GM10248 (cell line): Measurements from ENCODE around the gene LHFPL3.

Experiments
- CTCF ChIA-PET: fragments of 300-600 bp; sonication (Branson Sonifier 250); formaldehyde crosslinking; extraction: SDS; loops from one replicate; lab custom pipeline; 2021; ENCODE audit warnings: antibody characterized with exemption; lab: Yijun Ruan, JAX
- POLR2A ChIA-PET: fragments of 350-650 bp; sonication (Branson Sonifier 250); formaldehyde crosslinking; extraction: SDS; loops from one replicate; lab custom pipeline; 2020; ENCODE audit warnings: antibody characterized with exemption; lab: Yijun Ruan, JAX
- DNase-seq: peaks from one replicate; pipeline ENCODE4 v3.0.0; 2012; ENCODE audit errors: extremely low spot score
- CTCF ChIP-seq: IDR thresholded peaks from 2 replicates; pipeline ENCODE4 v1.5.1; 2012; ENCODE audit warnings: mild to moderate bottlenecking, low read depth; ENCODE audit errors: extremely low read depth, missing control alignments, control extremely low read depth

Gene LHFPL3

GRCh38 chr7:104906032-104906431 lies 577.6 kb downstream of the LHFPL3 start:
- CTCF ChIA-PET: interaction anchor here (1.0 to 3.7 kb wide), 5 partner anchors 12 to 197 kb away, joined by 3 to 20 read pairs (median 6); no protein-coding TSS in a partner anchor
- no peak for TF ChIP-seq CTCF
- DNase-seq: no peak
- POLR2A ChIA-PET: no interaction called here

- CTCF ChIA-PET: interaction anchor here (1.0 to 3.7 kb wide), 6 partner anchors 12 to 197 kb away, joined by 3 to 20 read pairs (median 5); no protein-coding TSS in a partner anchor
- POLR2A ChIA-PET: no interaction called here
- no peak for DNase-seq
- no peak for TF ChIP-seq CTCF
Measured at GRCh38 chr7:104906556-104906955, 578.2 kb downstream of the LHFPL3 start.

- ChIA-PET POLR2A (no interaction called here), CTCF (interaction anchor here (1.1 to 4.4 kb wide), 6 partner anchors 10 to 1334 kb away, joined by 3 to 17 read pairs (median 6); no protein-coding TSS in a partner anchor)
- DNase-seq: no peak
- no peak for TF ChIP-seq CTCF
Measured at GRCh38 chr7:104908636-104909035, 580.2 kb downstream of the LHFPL3 start.

GRCh38 chr7:104909096-104909495 lies 580.7 kb downstream of the LHFPL3 start:
- POLR2A ChIA-PET: no interaction called here
- no peak for DNase-seq
- CTCF ChIA-PET: interaction anchor here (1.1 to 4.4 kb wide), 6 partner anchors 10 to 1334 kb away, joined by 3 to 17 read pairs (median 6); no protein-coding TSS in a partner anchor
- no peak for TF ChIP-seq CTCF

- POLR2A ChIA-PET: no interaction called here
- TF ChIP-seq CTCF: no peak
Measured at GRCh38 chr7:104914421-104914820, 586.0 kb downstream of the LHFPL3 start.

GRCh38 chr7:104921596-104921995 lies 593.2 kb downstream of the LHFPL3 start:
- CTCF ChIA-PET: interaction anchor here (1.1 to 8.9 kb wide), 6 partner anchors 17 to 508 kb away, joined by 3 to 216 read pairs (median 14); no protein-coding TSS in a partner anchor
- DNase-seq: no peak
- no peak for TF ChIP-seq CTCF
- POLR2A ChIA-PET: interaction anchor here (1.4 kb wide), 1 partner anchor 19 kb away, joined by 5 read pairs; no protein-coding TSS in a partner anchor

More at GRCh38 chr7:104914421-104914820, 586.0 kb downstream of the LHFPL3 start:
- CTCF ChIA-PET: interaction anchor here (1.1 to 8.9 kb wide), 6 partner anchors 19 to 685 kb away, joined by 3 to 216 read pairs (median 4); no protein-coding TSS in a partner anchor
- no peak for DNase-seq
